ENCODE measurements around the gene MSX2. TPM values are rescaled to one million over a fixed set of nuclear protein-coding genes. Genes with fewer than 3 reads are reported as not detected.

The MSX2 gene
- total RNA-seq: not detected

GRCh38 chr5:174724484-174725260 is at the start of gene MSX2:
Gene MSX2 (plus strand): TSS chr5:174724582. CDS start chr5:174724660, 78 bp downstream.
- CTCF ChIA-PET: no interaction called here
- Mint-ChIP-seq H3K4me3 (peak within 1 kb of the TSS; percentile 57), H3K27ac (peak within 1 kb of the TSS; percentile 27), H3K9me3 (peaks cover 3% of the 10 kb centered on the region), H3K4me1 (peaks cover 3% of the 10 kb centered on the region), H3K27me3 (peaks cover 87% of the 10 kb centered on the region), H3K36me3 (ENCODE audit: low read depth) (peaks cover 7% of the 10 kb centered on the region)
- DNase-seq: peak; percentile 31
- POLR2A ChIA-PET: no interaction called here

DNA sequence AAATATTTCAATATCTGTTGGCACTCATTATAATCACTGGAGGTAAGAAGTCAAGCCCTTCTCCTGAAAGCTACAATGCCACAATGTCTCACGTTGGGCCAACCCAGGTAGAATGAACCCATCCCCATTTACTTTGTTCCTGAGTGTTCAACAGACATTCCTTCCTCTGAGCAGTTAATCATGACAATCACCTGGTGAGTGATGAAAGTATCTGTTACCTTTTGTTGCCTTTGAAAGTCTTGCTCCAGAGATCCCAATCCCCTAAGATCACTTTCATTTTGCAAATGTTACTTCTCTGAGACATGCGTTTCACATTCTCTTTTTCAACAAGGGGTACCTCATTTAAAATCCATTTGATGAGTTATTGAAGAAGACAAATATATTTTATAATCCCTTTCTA is 49.3 kb upstream of the MSX2 start:
- ChIA-PET POLR2A (no interaction called here), CTCF (no interaction called here)
- Mint-ChIP-seq H3K4me3 (no peak overlapping the region), H3K36me3 (ENCODE audit: low read depth) (no peaks in the 10 kb centered on the region), H3K9me3 (no peaks in the 10 kb centered on the region), H3K27me3 (no peaks in the 10 kb centered on the region), H3K4me1 (no peaks in the 10 kb centered on the region), H3K27ac (no peak overlapping the region)
- DNase-seq: no peak

- ChIA-PET POLR2A (no interaction called here), CTCF (no interaction called here)
- no peaks in the 10 kb centered on the region for H3K4me1 Mint-ChIP-seq
These were observed 48.5 kb upstream of the MSX2 start for GRCh38 chr5:174675916-174676315.

GRCh38 chr5:174678107-174678506 is 46.3 kb upstream of the MSX2 start:
- ChIA-PET POLR2A (no interaction called here), CTCF (no interaction called here)
- H3K4me3 Mint-ChIP-seq: no peak overlapping the region
- H3K4me1 Mint-ChIP-seq: no peaks in the 10 kb centered on the region
- H3K9me3 Mint-ChIP-seq: no peaks in the 10 kb centered on the region
- H3K27ac Mint-ChIP-seq: no peak overlapping the region
- no peak for DNase-seq
- no peaks in the 10 kb centered on the region for H3K36me3 Mint-ChIP-seq (ENCODE audit: low read depth)
- no peaks in the 10 kb centered on the region for H3K27me3 Mint-ChIP-seq

More at GRCh38 chr5:174675916-174676315, 48.5 kb upstream of the MSX2 start:
- Mint-ChIP-seq H3K27ac (no peak overlapping the region), H3K4me3 (no peak overlapping the region), H3K36me3 (ENCODE audit: low read depth) (no peaks in the 10 kb centered on the region), H3K27me3 (no peaks in the 10 kb centered on the region), H3K9me3 (no peaks in the 10 kb centered on the region)
- DNase-seq: no peak

DNA sequence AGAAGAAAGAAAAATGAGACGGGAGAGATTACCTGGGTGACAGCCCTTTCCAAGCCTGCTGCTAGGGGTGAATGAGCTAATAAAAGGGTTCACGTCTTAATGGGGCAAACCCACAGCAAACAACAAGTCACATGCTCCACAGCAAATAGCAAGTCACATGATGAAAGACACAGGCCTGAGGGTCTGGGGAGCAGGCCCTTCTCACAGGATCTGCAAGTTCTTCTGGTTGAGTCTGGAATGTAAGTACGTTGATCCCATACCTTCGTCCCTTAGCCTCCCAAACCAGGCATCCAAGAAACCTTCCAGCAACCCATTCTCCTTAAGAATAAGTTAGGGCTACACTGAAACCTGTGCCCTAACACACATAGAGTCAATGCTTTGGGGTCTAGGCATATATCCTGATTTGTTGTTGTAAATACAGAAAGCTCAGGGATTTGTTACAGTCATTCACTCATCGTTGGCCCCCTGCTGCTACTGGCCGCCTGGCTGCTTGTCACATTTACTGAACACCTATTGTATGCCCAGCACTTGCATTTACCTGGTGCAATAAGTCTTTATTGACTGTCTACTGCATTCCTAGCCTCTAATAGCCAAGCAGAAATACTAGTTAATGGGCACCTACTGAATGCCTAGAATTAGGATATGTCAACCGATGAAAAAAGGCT is 43.3 kb upstream of the MSX2 start:
- ChIA-PET POLR2A (no interaction called here), CTCF (no interaction called here)
- Mint-ChIP-seq H3K4me1 (no peaks in the 10 kb centered on the region), H3K27ac (no peak overlapping the region), H3K9me3 (no peaks in the 10 kb centered on the region), H3K36me3 (ENCODE audit: low read depth) (no peaks in the 10 kb centered on the region), H3K4me3 (no peak overlapping the region), H3K27me3 (no peaks in the 10 kb centered on the region)
- no peak for DNase-seq

- Mint-ChIP-seq H3K4me1 (no peaks in the 10 kb centered on the region), H3K27me3 (peaks cover 34% of the 10 kb centered on the region), H3K36me3 (ENCODE audit: low read depth) (no peaks in the 10 kb centered on the region), H3K9me3 (no peaks in the 10 kb centered on the region), H3K27ac (no peak overlapping the region), H3K4me3 (no peak overlapping the region)
- POLR2A ChIA-PET: no interaction called here
- no peak for DNase-seq
- CTCF ChIA-PET: interaction anchor here (0.7 kb wide), 1 partner anchor 990 kb away, joined by 3 read pairs; no protein-coding TSS in a partner anchor
These were observed 36.9 kb upstream of the MSX2 start for GRCh38 chr5:174687503-174687902.

- ChIA-PET POLR2A (no interaction called here), CTCF (interaction anchor here (0.7 kb wide), 1 partner anchor 989 kb away, joined by 3 read pairs; no protein-coding TSS in a partner anchor)
- Mint-ChIP-seq H3K4me1 (no peaks in the 10 kb centered on the region), H3K9me3 (no peaks in the 10 kb centered on the region), H3K4me3 (no peak overlapping the region), H3K27ac (no peak overlapping the region), H3K36me3 (ENCODE audit: low read depth) (no peaks in the 10 kb centered on the region), H3K27me3 (peaks cover 44% of the 10 kb centered on the region)
- no peak for DNase-seq
These were observed 35.7 kb upstream of the MSX2 start for GRCh38 chr5:174688441-174689354.

- Mint-ChIP-seq H3K27me3 (peaks cover 52% of the 10 kb centered on the region), H3K27ac (no peak overlapping the region), H3K4me1 (no peaks in the 10 kb centered on the region), H3K36me3 (ENCODE audit: low read depth) (no peaks in the 10 kb centered on the region), H3K9me3 (no peaks in the 10 kb centered on the region), H3K4me3 (no peak overlapping the region)
- CTCF ChIA-PET: no interaction called here
- POLR2A ChIA-PET: no interaction called here
- no peak for DNase-seq
These were observed 34.1 kb upstream of the MSX2 start for GRCh38 chr5:174690271-174690670.

- H3K27ac Mint-ChIP-seq: no peak overlapping the region
- no peak overlapping the region for H3K4me3 Mint-ChIP-seq
- CTCF ChIA-PET: no interaction called here
These were observed 32.0 kb upstream of the MSX2 start for GRCh38 chr5:174692381-174692780.

DNA sequence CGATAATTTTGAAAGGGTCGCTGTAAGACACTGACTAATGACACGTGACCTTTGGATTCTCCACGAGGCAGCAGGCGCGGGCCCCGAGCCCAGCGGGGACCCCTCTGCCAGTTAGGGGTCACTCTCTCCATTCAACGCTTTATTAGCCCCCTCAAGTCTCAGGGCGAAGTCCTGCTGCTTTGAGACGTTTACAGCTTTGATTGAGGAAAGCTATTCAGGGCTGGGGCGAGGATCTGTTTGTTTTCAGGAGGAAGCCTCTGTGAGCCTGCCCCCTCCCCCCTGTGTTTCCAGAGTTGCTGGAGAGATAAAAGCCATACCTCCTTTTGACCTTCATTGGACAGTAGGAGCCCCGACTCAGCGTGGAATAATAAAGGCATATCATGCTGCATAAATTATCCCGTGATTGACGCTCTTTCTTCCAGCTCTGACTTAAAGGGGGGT is 31.4 kb upstream of the MSX2 start:
- H3K9me3 Mint-ChIP-seq: no peaks in the 10 kb centered on the region
- no peak for DNase-seq
- ChIA-PET POLR2A (no interaction called here), CTCF (no interaction called here)
- no peak overlapping the region for H3K27ac Mint-ChIP-seq
- no peaks in the 10 kb centered on the region for H3K36me3 Mint-ChIP-seq (ENCODE audit: low read depth)
- H3K4me3 Mint-ChIP-seq: no peak overlapping the region
- H3K27me3 Mint-ChIP-seq: peaks cover 45% of the 10 kb centered on the region
- H3K4me1 Mint-ChIP-seq: no peaks in the 10 kb centered on the region

More at GRCh38 chr5:174692381-174692780, 32.0 kb upstream of the MSX2 start:
- H3K36me3 Mint-ChIP-seq (ENCODE audit: low read depth): no peaks in the 10 kb centered on the region
- H3K9me3 Mint-ChIP-seq: no peaks in the 10 kb centered on the region
- POLR2A ChIA-PET: no interaction called here
- DNase-seq: no peak
- no peaks in the 10 kb centered on the region for H3K4me1 Mint-ChIP-seq
- peaks cover 50% of the 10 kb centered on the region for H3K27me3 Mint-ChIP-seq

DNA sequence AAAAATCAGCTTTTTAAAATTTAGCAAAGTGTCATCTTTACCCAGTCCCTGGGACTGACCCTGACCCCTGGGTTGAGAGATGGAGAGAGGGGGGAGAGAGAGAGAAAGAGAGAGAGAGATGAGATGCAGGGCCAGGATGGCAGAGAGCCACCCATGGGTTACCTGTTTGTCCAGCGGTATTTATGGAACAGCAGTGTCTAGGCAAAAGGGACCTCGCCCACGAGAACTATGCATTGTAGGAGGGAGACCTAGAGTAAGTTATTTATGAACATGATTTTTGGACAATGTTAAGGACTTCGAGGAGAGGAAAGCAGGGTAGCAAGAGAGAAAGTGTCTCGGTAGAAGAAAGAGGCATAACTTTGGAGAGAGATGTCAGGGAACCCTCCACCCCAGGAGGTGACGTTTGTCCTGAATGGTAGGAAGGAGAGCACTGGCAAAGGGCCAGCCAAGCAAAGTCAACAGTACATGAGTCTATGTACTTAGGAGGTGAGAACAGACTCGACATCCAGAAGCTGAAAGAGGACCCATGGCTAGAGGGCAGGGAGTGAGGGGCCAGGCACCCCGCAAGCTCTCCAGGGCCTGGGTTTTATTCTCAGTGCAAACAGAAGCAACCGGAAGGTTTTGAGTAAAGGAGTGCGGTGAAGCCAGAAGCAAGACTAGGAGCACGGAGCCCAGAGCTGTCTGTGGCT is 30.5 kb upstream of the MSX2 start:
- POLR2A ChIA-PET: no interaction called here
- no peaks in the 10 kb centered on the region for H3K36me3 Mint-ChIP-seq (ENCODE audit: low read depth)

DNA sequence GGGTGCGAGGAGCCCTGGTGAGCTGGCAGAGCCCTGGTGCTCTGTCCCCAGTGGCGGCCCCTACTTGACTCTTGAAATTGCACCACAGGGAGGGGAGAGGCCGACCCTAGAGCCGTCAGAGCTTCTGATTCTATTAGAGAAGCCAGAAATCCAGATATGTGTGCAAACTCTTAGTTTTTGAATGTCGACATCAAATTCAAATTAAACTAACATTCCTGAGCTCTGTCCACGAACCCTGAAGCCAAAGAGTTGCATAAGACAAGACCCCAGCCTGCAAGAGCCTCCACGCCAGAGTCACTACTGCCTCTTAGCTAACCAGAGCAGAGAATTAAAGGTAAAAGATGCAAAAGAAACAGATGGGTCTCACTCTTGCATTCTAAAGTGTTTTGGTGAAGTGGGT is 29.8 kb upstream of the MSX2 start:
- no peaks in the 10 kb centered on the region for H3K36me3 Mint-ChIP-seq (ENCODE audit: low read depth)
- no peak for DNase-seq
- no peaks in the 10 kb centered on the region for H3K9me3 Mint-ChIP-seq
- H3K4me3 Mint-ChIP-seq: no peak overlapping the region
- peaks cover 35% of the 10 kb centered on the region for H3K27me3 Mint-ChIP-seq
- H3K27ac Mint-ChIP-seq: no peak overlapping the region
- CTCF ChIA-PET: no interaction called here
- no peaks in the 10 kb centered on the region for H3K4me1 Mint-ChIP-seq
- POLR2A ChIA-PET: no interaction called here

More for the DNA sequence above, 30.5 kb upstream of the MSX2 start:
- Mint-ChIP-seq H3K27ac (no peak overlapping the region), H3K4me3 (no peak overlapping the region), H3K27me3 (peaks cover 37% of the 10 kb centered on the region), H3K4me1 (no peaks in the 10 kb centered on the region), H3K9me3 (no peaks in the 10 kb centered on the region)
- no peak for DNase-seq
- CTCF ChIA-PET: no interaction called here

GRCh38 chr5:174698156-174698555 is 26.2 kb upstream of the MSX2 start:
- no peak overlapping the region for H3K27ac Mint-ChIP-seq
- H3K4me1 Mint-ChIP-seq: no peaks in the 10 kb centered on the region
- CTCF ChIA-PET: interaction anchor here (0.6 kb wide), 1 partner anchor 740 kb away, joined by 5 read pairs; no protein-coding TSS in a partner anchor
- POLR2A ChIA-PET: no interaction called here
- H3K9me3 Mint-ChIP-seq: no peaks in the 10 kb centered on the region
- H3K27me3 Mint-ChIP-seq: peaks cover 13% of the 10 kb centered on the region
- DNase-seq: no peak
- H3K4me3 Mint-ChIP-seq: no peak overlapping the region
- H3K36me3 Mint-ChIP-seq (ENCODE audit: low read depth): no peaks in the 10 kb centered on the region

Measured in activated CD4-positive, alpha-beta memory T cell treated with anti-CD3 and anti-CD28 coated beads, Interleukin-2, amount 10 ng/mL, durations not matched to agents 7 days and 5 days (primary cell).